BJ (cell line): ENCODE measurements around the gene CNGA3. TPM values are rescaled to one million over a fixed set of nuclear protein-coding genes. Genes with fewer than 3 reads are reported as not detected.
"Not testable (repeated sequence)": the region's sequence is repeated elsewhere in the genome, so short reads cannot be mapped to it uniquely, and the experiment has no call there.

Experiments used
- CTCF ChIA-PET: fragments of 350-600 bp; formaldehyde crosslinking; extraction: SDS; loops from one replicate; lab custom pipeline; 2021; ENCODE audit warnings: antibody characterized with exemption, inconsistent platforms; lab: Yijun Ruan, JAX
- POLR2A ChIA-PET: fragments of 300-600 bp; sonication (Branson Sonifier 250); formaldehyde crosslinking; extraction: SDS; loops from one replicate; lab custom pipeline; 2021; ENCODE audit warnings: antibody characterized with exemption; lab: Charles Lee
- DNase-seq: peaks from one replicate; pipeline ENCODE4 v3.0.0-alpha.2; 2011; ENCODE audit warnings: low read depth
- H3K27me3 ChIP-seq: 2 replicates; pipeline ENCODE4 v1.6.0; 2011; ENCODE audit warnings: low read length; ENCODE audit not compliant: control insufficient read depth, insufficient read depth
- H3K36me3 ChIP-seq: 2 replicates; pipeline ENCODE4 v1.5.1; 2011; ENCODE audit warnings: low read length; ENCODE audit not compliant: control insufficient read depth, insufficient read depth
- H3K4me3 ChIP-seq: 2 replicates; pipeline ENCODE4 v1.5.1; 2011; ENCODE audit warnings: low read depth, mild to moderate bottlenecking, control low read depth, low read length
- CTCF ChIP-seq: IDR thresholded peaks from 2 replicates; pipeline ENCODE4 v1.5.1; 2011; ENCODE audit warnings: low read depth, mild to moderate bottlenecking, control low read depth, inconsistent platforms, low read length, moderate library complexity; ENCODE audit not compliant: insufficient read depth
- polyA plus RNA-seq: library from polyadenylated mRNA; depleted of rRNA; stranded (reverse); fragments of >200 nt; gene quantifications from 2 replicates; pipeline ENCODE4 v1.2.3, GENCODE V29; 2011

The CNGA3 gene
- polyA plus RNA-seq, 1 experiment = not detected

- ChIA-PET POLR2A (no interaction called here), CTCF (no interaction called here)
- no peak for DNase-seq
- TF ChIP-seq CTCF = no peak
- H3K27me3 ChIP-seq = peaks cover 4% of the 10 kb centered on the region
- H3K4me3 ChIP-seq = no peak overlapping the region
- H3K36me3 ChIP-seq = no peaks in the 10 kb centered on the region
Measured at GRCh38 chr2:98432145-98432544, 85.9 kb downstream of the CNGA3 start.

- no peaks in the 10 kb centered on the region for H3K36me3 ChIP-seq
- peaks cover 4% of the 10 kb centered on the region for H3K27me3 ChIP-seq
- no peak for DNase-seq
- ChIA-PET CTCF (no interaction called here), POLR2A (no interaction called here)
- TF ChIP-seq CTCF = no peak
- H3K4me3 ChIP-seq = no peak overlapping the region
Measured at GRCh38 chr2:98433363-98433964, 87.2 kb downstream of the CNGA3 start.

GRCh38 chr2:98434492-98434891 is 88.2 kb downstream of the CNGA3 start:
- DNase-seq = no peak
- no peak overlapping the region for H3K4me3 ChIP-seq
- no peaks in the 10 kb centered on the region for H3K36me3 ChIP-seq
- CTCF ChIA-PET = no interaction called here
- H3K27me3 ChIP-seq = peaks cover 4% of the 10 kb centered on the region
- TF ChIP-seq CTCF = no peak
- POLR2A ChIA-PET = no interaction called here

- POLR2A ChIA-PET, DNase-seq, H3K27me3 ChIP-seq, H3K4me3 ChIP-seq, H3K36me3 ChIP-seq, CTCF ChIA-PET: not testable (repeated sequence)
Measured at GRCh38 chr2:98435670-98436069, 89.4 kb downstream of the CNGA3 start.

- POLR2A ChIA-PET = no interaction called here
- DNase-seq = no peak
- Histone ChIP-seq H3K27me3 (peaks cover 3% of the 10 kb centered on the region; the same call in 1 of the 2 replicates), H3K36me3 (no peaks in the 10 kb centered on the region), H3K4me3 (no peak overlapping the region)
- TF ChIP-seq CTCF = no peak
- CTCF ChIA-PET = no interaction called here
Measured at GRCh38 chr2:98436734-98437133, 90.5 kb downstream of the CNGA3 start.
